Inflammatory macrophage treated with lipopolysaccharide for 4 hours (primary cell): ENCODE data around the gene DOCK8.

Source experiments
- DNase-seq: peaks from one replicate; pipeline ENCODE4 v3.0.0-alpha.2; 2020

The DOCK8 gene

DNA sequence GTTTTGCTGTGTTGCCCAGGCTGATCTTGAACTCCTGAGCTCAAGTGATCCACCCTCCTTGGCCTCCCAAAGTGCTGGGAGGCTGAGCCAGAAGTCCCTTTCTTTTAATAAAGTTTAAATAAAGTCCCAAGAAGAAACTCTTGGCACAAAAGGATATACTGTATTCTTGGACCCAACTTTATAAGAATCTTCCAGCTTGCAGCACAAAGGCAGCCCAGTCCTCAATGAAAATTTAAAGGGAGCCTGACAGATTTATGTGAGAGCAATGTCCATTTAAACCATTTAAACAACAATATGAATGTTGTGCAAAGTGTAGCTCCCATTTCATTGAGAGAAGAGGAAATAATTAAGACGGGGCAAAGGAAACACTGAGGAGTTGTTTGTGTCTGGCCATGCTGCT, 217.0 kb downstream of the DOCK8 start:
- DNase-seq = no peak

DNA sequence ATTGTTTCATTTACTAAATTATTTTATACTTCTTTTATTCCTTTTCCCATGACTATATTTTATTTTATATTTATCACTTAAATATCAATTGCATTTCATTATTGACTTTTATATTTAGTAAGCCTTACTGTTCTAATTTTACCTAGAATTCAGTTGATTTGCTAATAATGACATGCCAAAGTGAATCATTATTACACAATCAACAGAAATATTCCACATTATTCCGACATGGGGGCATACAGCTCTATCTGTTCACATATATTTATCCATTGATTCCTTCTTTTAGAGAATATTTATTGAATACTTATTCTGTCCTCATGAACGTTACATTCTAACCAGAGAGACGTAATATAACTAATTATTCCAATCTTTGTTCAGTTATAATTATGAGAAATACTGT, 221.8 kb downstream of the DOCK8 start:
- DNase-seq = no peak

DNA sequence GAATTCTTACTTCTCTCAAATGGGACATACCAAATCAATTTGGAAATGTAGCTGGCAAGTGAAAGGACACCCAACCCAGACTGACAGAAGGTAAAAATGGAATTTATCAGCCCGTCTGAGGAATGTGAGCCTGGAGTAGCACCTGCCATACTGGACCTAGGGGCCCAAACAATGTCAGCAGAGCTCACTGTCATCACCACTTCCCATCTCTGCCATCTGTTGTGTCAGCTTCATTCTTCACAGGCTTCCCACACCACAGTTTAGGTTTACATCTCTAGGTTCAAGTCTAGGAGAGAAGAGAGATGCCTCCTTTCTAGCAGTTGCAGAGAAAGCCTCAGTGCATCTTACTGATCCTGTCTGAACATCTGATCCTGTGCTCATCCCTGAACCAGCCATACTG, 222.4 kb downstream of the DOCK8 start:
- no peak for DNase-seq

DNA sequence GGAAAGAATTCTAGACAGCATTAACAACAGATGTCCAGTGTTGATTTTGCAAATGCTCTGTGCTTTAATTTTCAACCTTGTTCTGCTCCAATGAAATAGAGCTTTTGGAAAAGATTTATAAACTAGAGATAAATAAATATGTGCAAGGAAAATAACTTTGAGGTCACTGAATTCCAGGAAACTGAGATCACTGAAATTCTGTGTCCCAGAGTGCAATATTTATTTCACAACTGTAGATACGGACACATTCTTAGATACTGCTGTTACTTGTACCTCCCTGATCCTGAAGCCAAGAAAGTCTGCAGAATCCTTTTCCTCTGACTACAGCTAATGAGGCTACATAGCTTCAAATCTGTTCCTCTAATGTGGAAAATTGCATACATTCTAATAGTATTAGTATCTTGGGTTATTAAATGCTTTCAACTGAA, 222.9 kb downstream of the DOCK8 start:
- no peak for DNase-seq

DNA sequence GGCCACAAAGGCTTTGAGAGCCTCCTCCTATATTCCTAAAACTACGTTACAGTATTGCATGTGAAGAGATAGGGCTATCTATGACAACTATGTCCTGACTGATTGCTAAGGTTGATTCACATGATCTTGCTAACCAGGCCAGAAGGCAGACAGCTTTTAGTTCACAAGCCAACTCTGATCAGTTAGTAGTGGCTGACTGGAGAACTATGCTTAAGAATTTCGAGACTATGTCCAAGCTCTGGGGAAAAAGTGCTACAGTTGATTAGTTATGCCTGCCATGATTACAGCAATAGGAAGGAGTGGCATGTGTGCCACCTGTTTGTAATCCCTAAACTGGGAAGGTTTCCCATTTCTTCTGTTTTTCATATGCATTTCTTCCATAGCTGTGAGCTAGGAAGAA, 223.4 kb downstream of the DOCK8 start:
- DNase-seq = no peak

DNA sequence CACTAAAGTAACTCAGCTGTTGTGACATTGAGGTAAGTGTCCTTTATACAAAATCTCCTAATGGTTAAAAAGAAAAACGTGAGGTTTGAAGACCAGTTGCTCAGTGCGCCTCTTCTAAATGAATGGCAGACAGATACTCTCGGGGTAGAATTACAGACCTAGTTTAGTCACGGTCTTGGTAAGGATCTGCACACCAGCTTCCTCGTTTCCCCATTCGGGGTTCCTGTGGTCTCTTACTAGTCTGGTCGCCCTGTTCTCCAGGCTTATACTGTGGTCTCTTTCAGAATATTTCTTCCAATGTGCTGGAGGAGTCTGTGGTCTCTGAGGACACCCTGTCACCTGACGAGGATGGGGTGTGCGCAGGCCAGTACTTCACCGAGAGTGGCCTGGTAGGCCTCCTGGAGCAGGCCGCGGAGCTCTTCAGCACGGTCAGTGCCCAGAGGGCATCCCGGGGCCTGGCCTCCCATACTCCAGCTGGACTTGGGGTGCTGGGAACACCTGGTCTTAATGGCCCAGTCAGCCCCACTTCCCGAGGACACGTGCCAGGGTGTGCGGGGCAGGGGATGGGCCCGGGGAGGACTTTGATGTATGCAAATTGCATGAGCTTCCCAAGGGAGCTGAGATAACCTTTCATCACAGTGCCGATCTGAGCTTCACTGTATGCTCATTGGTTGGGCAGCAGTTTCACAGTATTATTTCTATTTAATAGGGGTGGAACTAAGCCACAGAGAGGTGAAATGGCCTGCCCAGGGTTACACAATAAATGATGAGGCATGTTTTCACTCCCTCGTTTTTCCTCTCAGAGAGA, 224.5 kb downstream of the DOCK8 start:
- DNase-seq = peak; percentile 38

DNA sequence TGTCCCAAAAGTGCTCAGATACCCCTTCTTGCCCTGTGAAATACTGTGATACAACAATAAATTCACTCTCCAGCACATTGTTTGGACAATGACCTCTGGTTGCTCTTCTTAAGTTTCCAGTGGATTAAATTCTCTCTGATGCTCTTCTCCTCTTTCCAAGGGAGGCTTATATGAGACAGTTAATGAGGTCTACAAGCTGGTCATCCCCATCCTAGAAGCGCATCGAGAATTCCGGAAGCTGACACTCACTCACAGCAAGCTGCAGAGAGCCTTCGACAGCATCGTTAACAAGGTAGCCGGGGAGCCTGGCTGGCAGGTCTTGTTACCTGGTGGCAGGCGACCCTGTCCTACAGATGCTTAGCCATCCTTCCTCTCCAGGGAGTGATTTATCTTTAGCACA, 226.5 kb downstream of the DOCK8 start:
- no peak for DNase-seq

DNA sequence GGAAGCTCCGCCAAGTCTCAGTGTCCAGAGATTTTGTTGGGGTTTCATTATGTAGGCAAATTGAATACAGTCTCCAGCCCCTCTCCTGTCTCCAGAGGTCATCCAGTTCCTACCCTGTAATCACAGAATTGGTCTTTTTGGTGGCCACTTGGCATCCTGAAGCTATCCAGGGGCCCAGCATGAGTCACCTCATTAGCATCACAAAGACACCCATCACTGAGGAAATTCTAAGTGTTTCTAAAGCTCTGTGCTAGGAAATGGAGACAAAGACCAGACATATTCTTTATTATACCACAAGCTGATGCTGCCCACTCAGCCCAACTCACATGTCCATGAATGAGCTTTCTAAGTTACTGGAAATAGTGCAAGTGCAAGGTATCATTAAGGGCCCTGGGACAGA, 229.9 kb downstream of the DOCK8 start:
- no peak for DNase-seq

DNA sequence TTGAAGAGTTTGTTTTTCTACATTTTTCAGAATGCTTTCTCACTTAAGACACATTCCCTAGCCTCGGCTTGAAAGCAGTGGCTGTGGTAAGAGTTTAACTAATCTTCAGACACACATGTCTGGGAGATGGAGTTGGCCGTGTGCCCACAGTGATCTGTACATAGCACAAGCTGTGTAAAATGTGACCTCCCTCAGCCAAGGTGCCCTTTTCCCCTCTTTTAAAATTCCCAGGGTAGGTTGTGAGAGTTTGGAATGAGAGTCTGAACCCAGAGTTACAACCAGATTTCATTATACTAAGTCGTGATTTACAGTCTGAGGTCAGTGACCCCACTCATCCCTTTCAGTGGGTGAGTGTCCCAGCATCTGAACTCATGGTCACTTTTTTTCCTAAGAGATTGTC, 230.4 kb downstream of the DOCK8 start:
- no peak for DNase-seq

DNA sequence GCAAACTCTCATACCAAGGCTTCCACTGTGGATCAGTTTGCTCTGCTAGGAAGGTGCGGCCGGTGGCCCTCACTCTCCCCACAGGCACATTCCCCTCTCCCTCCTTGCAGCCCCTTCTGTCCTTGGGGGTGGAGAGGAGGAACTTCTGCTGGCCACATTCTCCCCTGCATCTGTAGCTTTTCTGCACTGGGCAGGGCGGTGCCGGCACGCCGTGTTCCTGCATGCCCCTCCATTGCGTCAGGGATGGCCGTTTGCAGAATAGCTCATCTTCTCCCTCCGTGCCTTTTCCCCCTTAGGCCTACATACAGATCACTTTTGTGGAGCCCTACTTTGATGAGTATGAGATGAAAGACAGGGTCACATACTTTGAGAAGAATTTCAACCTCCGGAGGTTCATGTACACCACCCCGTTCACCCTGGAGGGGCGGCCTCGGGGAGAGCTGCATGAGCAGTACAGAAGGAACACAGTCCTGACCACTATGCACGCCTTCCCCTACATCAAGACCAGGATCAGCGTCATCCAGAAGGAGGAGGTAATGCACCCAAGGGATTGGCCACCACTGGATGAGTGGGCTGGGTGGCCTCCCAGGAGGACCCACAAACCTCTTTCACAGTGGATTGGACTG, 231.5 kb downstream of the DOCK8 start:
- DNase-seq = no peak

DNA sequence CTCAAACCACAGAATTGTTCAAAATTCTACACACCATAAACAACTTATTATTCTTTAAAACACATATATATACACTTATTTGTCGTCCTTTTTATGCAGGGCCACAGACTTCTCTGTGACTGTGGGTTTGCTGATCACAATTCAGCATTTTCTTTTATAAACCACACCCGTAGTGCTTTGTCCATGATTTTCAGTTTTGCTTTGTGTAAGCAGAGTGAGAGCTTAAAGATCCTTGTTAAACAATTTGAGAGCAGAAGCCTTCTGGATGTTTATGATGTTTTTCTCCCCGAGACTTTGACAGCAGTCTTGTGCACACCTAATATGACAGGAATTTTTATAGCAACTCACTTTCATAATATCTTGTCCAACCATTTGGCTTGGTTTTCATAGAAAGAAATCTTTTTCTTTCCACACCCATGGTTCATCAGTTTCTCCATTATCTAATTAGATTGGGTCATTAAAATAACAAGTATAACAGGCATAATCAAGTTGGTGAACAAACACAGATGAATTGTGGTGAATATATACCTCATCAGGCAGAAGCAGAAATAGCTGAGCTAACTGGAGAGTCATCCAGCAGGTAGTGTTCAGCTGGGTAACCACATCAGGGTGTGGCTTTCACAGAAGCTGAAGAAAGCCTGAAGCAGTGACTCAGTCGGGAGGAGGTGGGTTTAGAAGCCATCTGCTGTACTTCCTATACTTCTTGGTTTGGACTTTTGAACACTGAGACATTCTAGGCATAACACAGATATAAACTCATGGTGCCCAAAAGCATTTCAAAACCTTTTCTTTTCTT, 232.8 kb downstream of the DOCK8 start:
- DNase-seq = no peak

DNA sequence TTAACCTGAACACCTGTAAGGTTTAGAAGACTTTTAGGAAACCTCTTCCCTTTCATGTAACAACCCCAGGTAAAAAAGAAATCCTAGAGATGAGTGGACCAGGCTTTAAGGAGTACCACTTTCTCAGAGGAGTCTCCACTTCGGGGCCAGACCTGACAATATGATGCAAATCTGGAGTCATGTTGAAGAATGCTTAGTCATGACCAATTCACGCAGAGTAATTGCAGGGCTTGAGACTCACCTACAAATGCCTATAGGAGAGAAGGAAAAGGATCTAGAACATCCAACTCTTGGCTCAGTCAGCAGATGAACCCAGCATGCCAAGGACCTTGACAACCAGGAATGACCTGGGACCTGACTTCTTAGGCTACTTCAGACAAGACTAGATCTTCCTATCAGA, 235.4 kb downstream of the DOCK8 start:
- no peak for DNase-seq

DNA sequence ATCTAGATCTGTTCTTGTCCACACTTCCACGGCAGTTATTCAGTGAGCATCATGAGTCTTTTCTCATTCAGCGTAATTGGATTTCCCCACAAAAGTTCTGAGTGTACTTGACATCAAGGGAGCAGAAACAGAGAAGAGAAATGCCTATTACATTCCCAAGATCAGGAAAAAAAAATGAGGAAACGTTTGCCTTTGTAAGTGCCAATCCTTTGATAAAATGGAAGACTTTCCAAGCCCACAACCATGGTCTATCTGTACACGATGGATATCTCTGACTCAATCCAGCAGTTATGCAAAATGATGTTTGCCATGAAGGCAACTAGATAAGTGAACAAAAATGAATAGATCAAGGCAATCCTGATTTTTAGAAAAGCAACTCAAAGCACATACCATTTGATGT, 235.9 kb downstream of the DOCK8 start:
- DNase-seq = no peak

DNA sequence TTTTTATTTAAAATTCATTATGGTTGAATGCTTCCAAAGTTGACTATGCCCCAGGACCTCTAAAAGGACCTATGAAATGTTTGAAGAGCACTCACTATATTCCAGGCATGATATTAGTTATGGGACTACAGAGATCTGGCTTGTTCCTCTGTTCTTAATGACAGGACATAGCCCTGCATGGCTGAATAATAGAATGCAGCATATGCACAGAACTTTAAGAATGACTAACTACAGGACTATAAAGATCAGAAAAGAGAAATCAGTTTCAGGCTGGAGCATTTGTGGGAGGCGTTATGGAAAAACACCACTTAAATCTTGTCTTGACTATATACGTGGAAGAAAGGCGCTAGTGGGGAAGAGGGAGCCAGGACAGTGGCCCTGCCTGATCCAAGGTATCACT, 239.2 kb downstream of the DOCK8 start:
- DNase-seq = no peak

DNA sequence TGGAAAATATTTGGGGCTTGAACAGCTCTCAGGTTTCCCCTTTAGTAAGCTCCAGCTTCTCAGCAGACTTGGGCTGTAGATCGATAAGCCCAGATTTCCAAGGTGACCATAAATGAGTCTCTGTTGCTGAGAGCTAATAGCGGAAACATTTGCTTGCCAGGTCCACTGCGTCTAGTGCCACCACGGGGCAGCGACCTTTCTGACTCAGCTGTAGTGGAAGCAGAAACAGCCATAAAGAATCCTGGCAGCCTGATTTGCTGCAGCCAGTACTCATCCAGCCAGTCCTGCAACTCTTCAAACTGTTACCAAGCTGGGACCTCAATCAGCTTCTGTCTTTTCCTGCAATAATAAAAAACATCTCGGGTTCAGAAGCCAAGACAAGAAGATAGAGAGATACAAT, 241.7 kb downstream of the DOCK8 start:
- no peak for DNase-seq

DNA sequence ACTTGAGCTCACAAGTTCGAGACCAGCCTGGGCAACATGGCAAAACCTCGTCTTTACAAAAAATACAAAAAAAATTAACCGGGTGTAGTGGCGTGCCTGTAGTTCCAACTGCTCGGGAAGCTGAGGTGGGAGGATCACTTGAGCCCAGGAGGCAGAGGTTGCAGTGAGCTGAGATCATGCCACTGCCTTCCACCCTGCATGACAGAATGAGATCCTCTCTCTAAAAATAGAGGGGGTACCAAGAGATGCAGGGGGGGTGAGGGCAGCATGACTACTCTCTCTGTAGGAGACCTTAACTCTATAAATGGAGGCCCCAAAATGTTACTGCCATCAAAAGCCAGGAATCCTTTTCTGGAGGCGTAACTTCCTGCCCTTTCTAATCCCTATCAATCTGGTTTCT, 243.9 kb downstream of the DOCK8 start:
- DNase-seq = no peak

DNA sequence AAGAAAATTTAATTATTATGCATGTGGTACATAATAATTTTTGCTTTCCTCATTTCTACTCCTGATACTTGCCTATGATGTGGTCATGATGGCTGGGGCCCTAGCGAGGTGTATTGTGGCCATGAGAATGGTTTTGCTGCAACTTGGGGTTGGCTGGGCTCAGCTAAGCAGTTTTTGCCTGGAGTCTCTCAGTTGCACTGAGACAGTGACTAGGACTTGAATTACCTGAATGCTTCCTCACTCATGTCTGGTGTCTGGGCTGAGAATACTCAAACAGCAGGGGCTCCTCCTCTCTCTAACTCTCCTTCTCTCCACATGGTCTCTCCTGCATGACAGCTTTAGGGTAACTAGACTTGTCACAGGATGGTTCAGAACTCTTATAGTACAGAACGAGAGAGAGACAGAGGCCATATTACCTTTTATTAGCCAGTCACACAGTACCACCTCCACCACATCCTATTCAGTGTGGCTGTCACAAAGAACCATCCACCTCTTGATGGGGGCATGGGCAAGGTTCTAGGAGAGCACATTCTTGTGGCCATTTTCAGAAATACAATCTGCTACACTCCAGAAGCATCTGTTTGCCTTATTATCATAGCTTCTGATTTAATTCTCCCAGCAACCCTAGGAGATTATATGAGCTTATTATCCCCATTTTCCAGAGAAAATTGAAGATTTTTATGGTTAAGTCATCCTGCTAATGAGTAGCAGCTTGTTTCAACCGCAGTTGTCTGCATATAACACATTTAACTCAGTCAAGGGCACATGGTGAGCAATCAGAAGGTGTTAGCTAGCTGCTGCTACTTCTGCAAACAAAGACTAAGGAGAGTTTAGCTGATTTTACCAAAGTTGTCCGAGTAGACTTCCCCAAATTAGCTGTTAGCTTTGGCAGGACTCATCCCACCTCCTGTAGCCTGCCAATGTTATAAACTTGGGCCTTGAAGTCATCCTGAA, 245.1 kb downstream of the DOCK8 start:
- DNase-seq = no peak

DNA sequence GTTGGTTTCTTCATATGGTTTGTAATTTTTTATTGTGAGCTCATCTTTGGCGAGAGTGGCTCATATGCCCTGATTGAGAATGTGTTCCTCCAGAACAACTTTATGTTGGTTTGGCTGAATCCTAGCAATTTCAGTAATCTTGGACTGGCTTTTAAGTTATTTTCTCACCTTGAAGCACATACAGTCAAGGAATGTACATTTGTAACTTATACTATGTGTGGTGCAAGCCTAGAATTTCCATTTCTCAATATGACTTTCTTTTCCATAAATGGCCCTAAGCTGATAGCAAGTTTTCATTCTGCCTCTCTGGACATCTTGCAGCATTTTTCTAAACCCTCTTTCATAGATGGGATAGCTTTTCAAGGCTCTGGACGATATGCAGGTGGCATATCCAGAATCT, 247.5 kb downstream of the DOCK8 start:
- no peak for DNase-seq

DNA sequence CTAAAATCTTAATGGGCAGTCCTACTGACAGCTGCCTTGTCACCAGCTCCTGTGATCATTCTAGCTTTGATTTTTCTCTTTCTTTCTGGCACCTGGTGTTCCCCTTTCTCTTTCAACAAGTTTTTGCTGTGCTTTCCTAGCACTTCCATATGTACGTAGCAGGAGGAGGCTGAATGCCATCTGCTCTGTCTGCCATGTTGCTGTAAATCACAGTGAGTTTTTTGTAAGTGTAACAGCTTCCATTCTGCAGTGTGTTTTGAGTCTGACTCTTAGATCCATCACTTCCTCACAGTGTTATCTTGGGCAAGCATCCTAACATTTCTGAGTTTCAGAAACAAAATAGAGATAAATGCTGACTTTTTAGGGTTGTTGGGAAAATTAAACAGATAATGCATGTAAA, 247.9 kb downstream of the DOCK8 start:
- DNase-seq = no peak

DNA sequence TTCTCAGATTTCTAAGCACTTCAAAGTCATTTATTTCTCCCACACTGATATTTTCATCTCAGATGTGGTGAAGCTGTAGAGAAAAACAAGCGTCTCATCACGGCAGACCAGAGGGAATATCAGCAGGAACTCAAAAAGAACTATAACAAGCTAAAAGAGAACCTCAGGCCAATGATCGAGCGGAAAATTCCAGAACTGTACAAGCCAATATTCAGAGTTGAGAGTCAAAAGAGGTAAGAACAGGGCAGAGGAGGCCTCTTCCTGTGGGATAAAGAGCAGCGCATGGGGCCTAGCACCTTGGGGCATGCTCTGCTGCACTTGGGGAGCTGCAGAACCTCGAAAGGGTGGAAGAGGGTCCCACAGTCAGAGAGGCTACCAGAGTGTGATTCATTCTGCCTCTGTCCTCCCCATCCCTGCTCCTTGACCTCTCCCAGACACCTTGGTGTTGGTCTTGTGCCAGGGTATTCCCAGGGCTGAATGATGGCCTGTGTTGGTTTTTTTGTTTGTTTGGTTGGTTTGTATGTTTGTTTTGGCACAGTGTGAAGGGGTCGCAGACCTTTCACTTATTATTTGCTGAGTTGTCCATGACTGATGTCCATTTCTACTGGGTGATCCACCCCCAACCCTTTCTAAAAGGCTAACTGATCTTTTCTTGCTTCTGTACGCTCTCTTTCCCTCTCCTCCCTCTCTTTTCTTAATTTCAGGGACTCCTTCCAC, 248.9 kb downstream of the DOCK8 start:
- no peak for DNase-seq

DNA sequence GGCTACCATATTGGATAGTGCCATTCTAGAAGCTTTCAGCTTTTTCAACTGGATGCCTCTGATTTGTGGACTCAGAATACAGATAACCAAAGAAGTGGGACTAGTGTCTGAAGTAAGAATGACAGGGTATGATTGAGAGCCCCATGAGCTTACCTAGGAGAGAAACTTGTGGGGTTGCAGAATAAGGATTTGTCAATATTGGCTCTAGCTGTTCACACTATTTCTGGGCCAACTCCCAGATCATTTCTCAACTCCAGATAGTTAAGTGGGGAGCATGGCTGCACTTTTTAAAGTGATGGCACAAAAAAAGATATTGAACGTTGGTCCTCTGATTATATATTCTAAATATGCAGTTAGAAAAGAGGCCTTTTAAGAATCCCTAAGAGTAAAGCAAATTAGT, 252.1 kb downstream of the DOCK8 start:
- no peak for DNase-seq

DNA sequence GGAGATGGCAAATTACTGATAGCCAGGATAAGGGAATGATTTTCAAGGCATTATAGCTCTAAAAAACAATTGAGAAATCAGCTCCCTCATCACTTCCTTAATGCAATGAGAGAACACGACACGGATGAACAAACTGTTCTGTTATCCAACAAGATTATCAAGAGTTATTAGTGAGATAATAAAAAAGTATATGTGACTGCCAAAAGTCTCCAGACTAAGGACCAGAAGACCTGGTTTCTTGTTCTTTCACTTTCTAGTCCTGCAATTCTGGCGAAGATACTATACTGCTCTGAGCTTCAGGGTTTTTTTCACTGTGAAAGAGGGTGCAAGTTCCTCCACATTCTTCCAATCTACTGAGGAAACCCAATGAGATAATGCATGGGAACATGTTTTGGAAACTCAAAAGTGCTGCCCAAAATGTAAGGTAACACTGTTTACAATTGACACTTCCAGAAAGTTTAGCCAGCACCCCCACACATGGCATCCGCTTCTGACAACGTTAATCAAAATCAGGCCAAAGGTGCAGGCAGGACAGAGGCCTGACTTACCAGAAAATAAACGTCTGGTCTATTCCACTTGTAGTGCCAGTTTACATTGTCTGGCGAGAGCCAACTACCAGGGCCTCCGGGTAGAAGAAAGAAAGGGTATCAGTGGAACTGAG, 254.2 kb downstream of the DOCK8 start:
- peak; percentile 15 for DNase-seq
